GM23338 (cell line): ENCODE measurements around the gene CYSTM1.

Source experiments
- EZH2 ChIP-seq: fragments of 200-600 bp; sonication (generic); IDR thresholded peaks from one replicate; pipeline ENCODE4 v1.8.0; 2017; ENCODE audit warnings: antibody characterized with exemption, mild to moderate bottlenecking, low read depth; ENCODE audit not compliant: unreplicated experiment
- JUNB ChIP-seq: IDR thresholded peaks from one replicate; pipeline ENCODE4 v1.6.1; 2016; ENCODE audit warnings: antibody characterized with exemption; ENCODE audit not compliant: unreplicated experiment
- POLR2AphosphoS5 ChIP-seq: IDR thresholded peaks from 2 replicates; pipeline ENCODE4 v1.6.1; 2016; ENCODE audit warnings: antibody characterized with exemption, low read depth
- STAT1 ChIP-seq: IDR thresholded peaks from one replicate; pipeline ENCODE4 v1.6.1; 2016; ENCODE audit warnings: antibody characterized with exemption; ENCODE audit not compliant: unreplicated experiment
- TF ChIP-seq, protein P1 (sequence below), 2 experiments: fragments of 200-600 bp in 1 of 2; sonication (generic) in 1 of 2; conservative IDR thresholded peaks; 2 replicates each; pipeline versions ENCODE4 v1.5.1 to v1.6.1; 2016 to 2017; ENCODE audit warnings: antibody characterized with exemption in 2 of 2, low read depth in 2 of 2, mild to moderate bottlenecking in 2 of 2, moderate library complexity in 1 of 2
- TF ChIP-seq, protein P2 (sequence below): IDR thresholded peaks from one replicate; pipeline ENCODE4 v1.6.1; 2018; ENCODE audit warnings: antibody characterized with exemption; ENCODE audit not compliant: unreplicated experiment

DNA sequence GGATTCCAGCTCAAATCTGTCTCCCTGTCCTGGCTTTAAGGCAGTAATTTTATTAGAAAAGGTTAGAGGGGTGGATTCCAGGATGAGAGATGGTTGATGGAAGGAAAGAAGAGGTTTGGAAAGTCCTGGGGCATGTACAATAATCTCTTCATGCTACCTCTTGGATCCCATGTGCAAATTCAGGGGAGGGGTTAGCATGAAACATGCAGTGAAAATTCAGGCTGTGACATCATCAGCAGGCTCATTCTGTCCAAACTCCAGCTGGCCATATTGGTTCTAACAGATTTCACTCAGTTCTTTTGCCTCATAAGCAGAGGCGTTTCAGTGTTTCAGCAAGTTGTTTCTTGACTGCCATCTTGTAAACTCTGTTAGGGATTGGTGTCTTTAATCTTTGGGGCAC is 55.4 kb downstream of the CYSTM1 start:
- TF ChIP-seq, protein P1, sequence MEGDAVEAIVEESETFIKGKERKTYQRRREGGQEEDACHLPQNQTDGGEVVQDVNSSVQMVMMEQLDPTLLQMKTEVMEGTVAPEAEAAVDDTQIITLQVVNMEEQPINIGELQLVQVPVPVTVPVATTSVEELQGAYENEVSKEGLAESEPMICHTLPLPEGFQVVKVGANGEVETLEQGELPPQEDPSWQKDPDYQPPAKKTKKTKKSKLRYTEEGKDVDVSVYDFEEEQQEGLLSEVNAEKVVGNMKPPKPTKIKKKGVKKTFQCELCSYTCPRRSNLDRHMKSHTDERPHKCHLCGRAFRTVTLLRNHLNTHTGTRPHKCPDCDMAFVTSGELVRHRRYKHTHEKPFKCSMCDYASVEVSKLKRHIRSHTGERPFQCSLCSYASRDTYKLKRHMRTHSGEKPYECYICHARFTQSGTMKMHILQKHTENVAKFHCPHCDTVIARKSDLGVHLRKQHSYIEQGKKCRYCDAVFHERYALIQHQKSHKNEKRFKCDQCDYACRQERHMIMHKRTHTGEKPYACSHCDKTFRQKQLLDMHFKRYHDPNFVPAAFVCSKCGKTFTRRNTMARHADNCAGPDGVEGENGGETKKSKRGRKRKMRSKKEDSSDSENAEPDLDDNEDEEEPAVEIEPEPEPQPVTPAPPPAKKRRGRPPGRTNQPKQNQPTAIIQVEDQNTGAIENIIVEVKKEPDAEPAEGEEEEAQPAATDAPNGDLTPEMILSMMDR (conservative IDR thresholded peaks at IDR 0.05; ENCODE audit: low read depth in 2 of 2): no peak
- TF ChIP-seq STAT1 (no peak), EZH2 (no peak), POLR2AphosphoS5 (no peak), JUNB (no peak)
- TF ChIP-seq, protein P2, sequence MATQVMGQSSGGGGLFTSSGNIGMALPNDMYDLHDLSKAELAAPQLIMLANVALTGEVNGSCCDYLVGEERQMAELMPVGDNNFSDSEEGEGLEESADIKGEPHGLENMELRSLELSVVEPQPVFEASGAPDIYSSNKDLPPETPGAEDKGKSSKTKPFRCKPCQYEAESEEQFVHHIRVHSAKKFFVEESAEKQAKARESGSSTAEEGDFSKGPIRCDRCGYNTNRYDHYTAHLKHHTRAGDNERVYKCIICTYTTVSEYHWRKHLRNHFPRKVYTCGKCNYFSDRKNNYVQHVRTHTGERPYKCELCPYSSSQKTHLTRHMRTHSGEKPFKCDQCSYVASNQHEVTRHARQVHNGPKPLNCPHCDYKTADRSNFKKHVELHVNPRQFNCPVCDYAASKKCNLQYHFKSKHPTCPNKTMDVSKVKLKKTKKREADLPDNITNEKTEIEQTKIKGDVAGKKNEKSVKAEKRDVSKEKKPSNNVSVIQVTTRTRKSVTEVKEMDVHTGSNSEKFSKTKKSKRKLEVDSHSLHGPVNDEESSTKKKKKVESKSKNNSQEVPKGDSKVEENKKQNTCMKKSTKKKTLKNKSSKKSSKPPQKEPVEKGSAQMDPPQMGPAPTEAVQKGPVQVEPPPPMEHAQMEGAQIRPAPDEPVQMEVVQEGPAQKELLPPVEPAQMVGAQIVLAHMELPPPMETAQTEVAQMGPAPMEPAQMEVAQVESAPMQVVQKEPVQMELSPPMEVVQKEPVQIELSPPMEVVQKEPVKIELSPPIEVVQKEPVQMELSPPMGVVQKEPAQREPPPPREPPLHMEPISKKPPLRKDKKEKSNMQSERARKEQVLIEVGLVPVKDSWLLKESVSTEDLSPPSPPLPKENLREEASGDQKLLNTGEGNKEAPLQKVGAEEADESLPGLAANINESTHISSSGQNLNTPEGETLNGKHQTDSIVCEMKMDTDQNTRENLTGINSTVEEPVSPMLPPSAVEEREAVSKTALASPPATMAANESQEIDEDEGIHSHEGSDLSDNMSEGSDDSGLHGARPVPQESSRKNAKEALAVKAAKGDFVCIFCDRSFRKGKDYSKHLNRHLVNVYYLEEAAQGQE: no peak
